Measurements from ENCODE around the gene PDPN.
A peak's percentile ranks its signal among the peaks of the same experiment; 100 is the strongest.

The PDPN gene

DNA sequence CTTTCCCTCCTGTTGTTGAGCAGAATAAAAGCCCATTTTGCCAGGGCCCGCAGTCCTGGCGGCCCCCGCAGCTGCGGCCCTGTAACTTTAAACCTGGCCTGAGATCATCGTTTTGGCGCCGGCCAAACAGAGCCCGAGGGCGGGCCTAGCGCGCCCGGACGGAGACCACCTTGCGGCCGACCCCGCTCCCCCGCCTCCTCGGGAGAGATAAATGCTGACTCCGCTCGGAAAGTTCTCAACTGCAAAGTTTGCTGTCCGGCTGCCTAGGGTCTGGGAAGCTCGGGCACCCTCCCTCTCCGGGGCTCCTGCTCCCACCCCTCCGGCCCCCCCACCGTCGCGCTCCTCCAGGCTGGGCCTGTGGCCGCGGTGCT lies at the start of gene PDPN:
PDPN (plus strand) TSS at position 238 of the 371 bp plus-strand sequence. CDS start 202 bp downstream, outside the sequence.
- DNase-seq (ENCODE audit: low spot score) = no peak
- no peak for TF ChIP-seq CTCF (IDR thresholded peaks at IDR 0.05)
- Histone ChIP-seq H3K4me3 (peak within 1 kb of the TSS; percentile 64), H3K27ac (peak within 1 kb of the TSS in 1 of 2 donors; percentile 70)

GRCh38 chr1:13535227-13535626 lies 48.4 kb upstream of the PDPN start:
- TF ChIP-seq CTCF (IDR thresholded peaks at IDR 0.05) = no peak
- Histone ChIP-seq H3K27ac (no peak overlapping the region), H3K4me3 (no peak overlapping the region)
- no peak for DNase-seq (ENCODE audit: low spot score)

- H3K27ac ChIP-seq = no peak overlapping the region
- no peak overlapping the region for H3K4me3 ChIP-seq
- TF ChIP-seq CTCF (IDR thresholded peaks at IDR 0.05) = no peak
- DNase-seq (ENCODE audit: low spot score) = no peak
These were observed 47.1 kb upstream of the PDPN start for GRCh38 chr1:13536571-13536970.

GRCh38 chr1:13538832-13539231 lies 44.8 kb upstream of the PDPN start:
- no peak for DNase-seq (ENCODE audit: low spot score)
- no peak overlapping the region for H3K4me3 ChIP-seq
- H3K27ac ChIP-seq = no peak overlapping the region
- TF ChIP-seq CTCF (IDR thresholded peaks at IDR 0.05) = no peak

DNA sequence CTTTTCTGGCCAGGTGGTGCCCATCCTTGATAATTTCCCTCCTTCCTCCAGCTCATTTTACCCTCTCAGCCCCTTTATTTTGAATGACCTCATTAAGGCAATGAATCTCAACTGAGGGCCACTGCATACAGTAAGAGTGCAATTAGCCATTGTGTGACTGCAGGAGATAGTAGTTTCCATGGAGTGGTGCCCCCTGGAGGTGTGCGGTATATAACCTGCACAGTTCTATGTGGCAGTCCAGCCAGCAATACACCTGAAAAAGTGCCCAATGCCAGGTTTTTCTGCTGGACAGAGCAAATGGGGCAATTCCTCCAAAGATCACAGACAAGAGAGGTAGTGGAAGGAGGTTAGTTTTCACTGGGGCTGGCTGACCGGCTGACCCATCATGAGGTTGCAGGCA lies 43.9 kb upstream of the PDPN start:
- no peak for DNase-seq (ENCODE audit: low spot score)
- Histone ChIP-seq H3K27ac (no peak overlapping the region), H3K4me3 (no peak overlapping the region)
- no peak for TF ChIP-seq CTCF (IDR thresholded peaks at IDR 0.05)

DNA sequence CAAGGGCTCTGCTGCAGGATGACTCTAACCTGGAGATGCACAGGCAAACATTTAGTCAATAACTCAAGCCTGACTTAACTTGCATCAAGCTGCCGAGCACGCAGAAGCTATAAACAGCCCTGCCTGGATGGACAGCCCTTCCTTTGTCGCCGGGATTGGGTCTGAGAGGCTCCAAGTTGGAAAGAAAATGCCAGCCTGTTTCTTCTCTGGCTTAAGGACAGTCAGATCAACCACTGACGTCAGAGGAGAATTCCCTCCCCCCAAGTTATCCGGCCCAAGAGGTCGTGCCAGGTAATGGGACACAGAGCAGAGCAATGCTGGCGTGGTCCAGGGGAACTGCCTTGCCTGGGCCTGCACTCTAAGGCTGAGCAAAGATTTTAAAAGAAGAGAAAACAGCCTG lies 42.8 kb upstream of the PDPN start:
- Histone ChIP-seq H3K27ac (no peak overlapping the region), H3K4me3 (no peak overlapping the region)
- DNase-seq (ENCODE audit: low spot score) = no peak
- no peak for TF ChIP-seq CTCF (IDR thresholded peaks at IDR 0.05)

GRCh38 chr1:13541435-13542215 lies 42.0 kb upstream of the PDPN start:
- no peak for DNase-seq (ENCODE audit: low spot score)
- no peak for TF ChIP-seq CTCF (IDR thresholded peaks at IDR 0.05)
- H3K27ac ChIP-seq = no peak overlapping the region

More at GRCh38 chr1:13541435-13542215, 42.0 kb upstream of the PDPN start:
- no peak overlapping the region for H3K4me3 ChIP-seq
